PFSK-1 (cell line): ENCODE measurements around the gene FAM3B.

Experiments
- POLR2AphosphoS5 ChIP-seq: IDR thresholded peaks from 2 replicates; pipeline ENCODE4 v1.6.1; 2012; ENCODE audit warnings: low read depth, mild to moderate bottlenecking, control low read depth, low read length, moderate library complexity
- SIN3A ChIP-seq: IDR thresholded peaks from 2 replicates; pipeline ENCODE4 v1.6.1; 2012; ENCODE audit warnings: mild to moderate bottlenecking, low read length, moderate library complexity, borderline replicate concordance; ENCODE audit not compliant: insufficient read depth
- TAF1 ChIP-seq: IDR thresholded peaks from 2 replicates; pipeline ENCODE4 v1.6.1; 2012; ENCODE audit warnings: low read length, control low read depth, borderline replicate concordance; ENCODE audit not compliant: insufficient read depth

DNA sequence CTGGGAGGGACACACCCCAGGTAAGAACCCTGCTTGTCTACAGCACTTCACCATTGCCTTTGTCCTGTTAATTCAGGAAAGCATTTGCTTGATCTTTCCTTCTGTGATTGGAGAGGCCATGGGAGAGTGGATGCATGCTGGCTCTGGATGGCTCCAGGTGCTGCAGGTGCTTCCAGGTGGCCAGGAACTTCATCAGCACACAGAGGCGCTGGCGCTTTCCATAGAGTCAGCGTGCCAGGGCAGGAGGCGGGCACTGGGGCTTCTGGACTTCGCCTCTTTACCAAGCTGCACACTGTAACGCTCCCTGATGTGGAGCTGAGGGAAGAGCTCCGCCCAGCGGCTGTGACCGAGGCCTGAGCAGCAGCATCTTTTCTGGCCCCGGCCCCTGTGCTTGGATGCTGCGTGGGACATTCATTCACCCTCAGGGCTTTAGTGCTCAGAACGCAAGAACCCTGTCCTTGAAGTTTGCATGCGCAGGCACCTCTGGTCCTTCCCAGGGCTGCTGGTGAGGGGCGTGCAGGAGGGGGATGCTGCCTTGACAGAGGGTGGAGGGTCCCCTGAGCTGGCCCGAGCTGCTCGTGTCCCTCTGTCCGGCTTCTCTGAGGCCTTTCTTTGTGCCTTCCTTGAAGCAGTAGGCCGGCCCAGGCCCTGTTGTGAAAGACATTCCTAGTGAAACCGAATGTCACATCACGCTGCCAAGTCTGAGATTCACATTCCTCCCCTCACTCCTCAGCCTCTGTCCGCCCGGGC is 43.6 kb downstream of the FAM3B start:
- TF ChIP-seq POLR2AphosphoS5, result no peak
- no peak for TF ChIP-seq SIN3A
- no peak for TF ChIP-seq TAF1
